HPDE6-E6E7 (cell line): ENCODE results near the gene ZFYVE21.

Source experiments
- DNase-seq: peaks from one replicate; pipeline ENCODE4 v3.0.0; 2011; ENCODE audit warnings: missing footprints; ENCODE audit errors: extremely low spot score

ZFYVE21 gene

GRCh38 chr14:103725001-103725682 lies 9.5 kb downstream of the ZFYVE21 start:
- no peak for DNase-seq

- no peak for DNase-seq
These were observed 10.3 kb downstream of the ZFYVE21 start for GRCh38 chr14:103725739-103726395.

- no peak for DNase-seq
These were observed 10.9 kb downstream of the ZFYVE21 start for GRCh38 chr14:103726474-103726873.

- no peak for DNase-seq
These were observed 11.8 kb downstream of the ZFYVE21 start for GRCh38 chr14:103727313-103727980.

GRCh38 chr14:103728141-103728540 lies 12.5 kb downstream of the ZFYVE21 start:
- no peak for DNase-seq

- DNase-seq: no peak
These were observed 13.1 kb downstream of the ZFYVE21 start for GRCh38 chr14:103728721-103729120.

GRCh38 chr14:103729496-103730448 lies 14.2 kb downstream of the ZFYVE21 start:
- DNase-seq: no peak

- no peak for DNase-seq
These were observed 15.0 kb downstream of the ZFYVE21 start for GRCh38 chr14:103730490-103731035.

- DNase-seq: no peak
These were observed 15.9 kb downstream of the ZFYVE21 start for GRCh38 chr14:103731481-103731880.

- no peak for DNase-seq
These were observed 16.6 kb downstream of the ZFYVE21 start for GRCh38 chr14:103731916-103732867.

- DNase-seq: no peak
These were observed 17.4 kb downstream of the ZFYVE21 start for GRCh38 chr14:103732868-103733620.

- DNase-seq: no peak
These were observed 18.0 kb downstream of the ZFYVE21 start for GRCh38 chr14:103733651-103734050.

GRCh38 chr14:103734081-103734888 lies 18.7 kb downstream of the ZFYVE21 start:
- no peak for DNase-seq

GRCh38 chr14:103735022-103735421 lies 19.4 kb downstream of the ZFYVE21 start:
- no peak for DNase-seq

GRCh38 chr14:103735439-103735814 lies 19.8 kb downstream of the ZFYVE21 start:
- no peak for DNase-seq

GRCh38 chr14:103735815-103736545 lies 20.4 kb downstream of the ZFYVE21 start:
- DNase-seq: no peak

- no peak for DNase-seq
These were observed 21.2 kb downstream of the ZFYVE21 start for GRCh38 chr14:103736546-103737431.
